K562 (cell line): ENCODE measurements around the gene MACF1.

Experiments
- CGGBP1 ChIP-seq: fragments of 250-450 bp; sonication (Bioruptor Pico); IDR thresholded peaks from 2 replicates; pipeline ENCODE4 v1.9.0; 2021; ENCODE audit warnings: mild to moderate bottlenecking
- CREB1 ChIP-seq, 2 experiments: sonication (generic) in 1 of 2; formaldehyde crosslinking in 1 of 2; IDR thresholded peaks; 2 replicates each; pipeline versions ENCODE4 v1.6.1 to v1.8.0; 2012 to 2022; ENCODE audit warnings: inconsistent platforms in 1 of 2, mild to moderate bottlenecking in 1 of 2, missing genetic modification reagents in 1 of 2, moderate library complexity in 1 of 2
- EGR1 ChIP-seq: fragments of 450-650 bp; conservative IDR thresholded peaks from 2 replicates; pipeline ENCODE4 v1.6.1; 2017; ENCODE audit warnings: mild to moderate bottlenecking
- HDAC2 ChIP-seq: fragments of 450-650 bp; IDR thresholded peaks from 2 replicates; pipeline ENCODE4 v1.6.1; 2016; ENCODE audit warnings: mild to moderate bottlenecking
- POLR2A ChIP-seq: fragments of 450-650 bp; conservative IDR thresholded peaks from 2 replicates; pipeline ENCODE4 v1.6.1; 2016
- POLR2AphosphoS2 ChIP-seq: IDR thresholded peaks from 2 replicates; pipeline ENCODE4 v1.6.1; 2012; ENCODE audit warnings: low read length, improper control_type of control experiment
- SRSF1 ChIP-seq: fragments of 200-400 bp; formaldehyde crosslinking; IDR thresholded peaks from 2 replicates; pipeline ENCODE4 v1.6.1; 2017; ENCODE audit warnings: mild to moderate bottlenecking, low read depth, low read length, moderate library complexity
- TOE1 ChIP-seq, 2 experiments: fragments of 450-650 bp in 1 of 2; sonication (generic) in 1 of 2; formaldehyde crosslinking in 1 of 2; IDR thresholded peaks; 2 replicates each; pipeline versions ENCODE4 v1.7.1 to v1.8.0; 2016 to 2022; ENCODE audit warnings: borderline replicate concordance in 2 of 2, mild to moderate bottlenecking in 2 of 2, antibody characterized with exemption in 1 of 2, inconsistent platforms in 1 of 2, low read depth in 1 of 2, missing genetic modification reagents in 1 of 2, moderate library complexity in 1 of 2
- TF ChIP-seq, protein P1 (sequence below): sonication (generic); formaldehyde crosslinking; IDR thresholded peaks from 2 replicates; pipeline ENCODE4 v1.8.1; 2023; ENCODE audit warnings: mild to moderate bottlenecking, missing genetic modification reagents

- no peak for TF ChIP-seq CREB1 (IDR thresholded peaks at IDR 0.05)
- TF ChIP-seq CREB1 (CRISPR knock-in tag; IDR thresholded peaks at IDR 0.05), result no peak
- no peak for TF ChIP-seq EGR1
- TF ChIP-seq SRSF1, result no peak
- TF ChIP-seq POLR2A, result no peak
- TF ChIP-seq, protein P1, sequence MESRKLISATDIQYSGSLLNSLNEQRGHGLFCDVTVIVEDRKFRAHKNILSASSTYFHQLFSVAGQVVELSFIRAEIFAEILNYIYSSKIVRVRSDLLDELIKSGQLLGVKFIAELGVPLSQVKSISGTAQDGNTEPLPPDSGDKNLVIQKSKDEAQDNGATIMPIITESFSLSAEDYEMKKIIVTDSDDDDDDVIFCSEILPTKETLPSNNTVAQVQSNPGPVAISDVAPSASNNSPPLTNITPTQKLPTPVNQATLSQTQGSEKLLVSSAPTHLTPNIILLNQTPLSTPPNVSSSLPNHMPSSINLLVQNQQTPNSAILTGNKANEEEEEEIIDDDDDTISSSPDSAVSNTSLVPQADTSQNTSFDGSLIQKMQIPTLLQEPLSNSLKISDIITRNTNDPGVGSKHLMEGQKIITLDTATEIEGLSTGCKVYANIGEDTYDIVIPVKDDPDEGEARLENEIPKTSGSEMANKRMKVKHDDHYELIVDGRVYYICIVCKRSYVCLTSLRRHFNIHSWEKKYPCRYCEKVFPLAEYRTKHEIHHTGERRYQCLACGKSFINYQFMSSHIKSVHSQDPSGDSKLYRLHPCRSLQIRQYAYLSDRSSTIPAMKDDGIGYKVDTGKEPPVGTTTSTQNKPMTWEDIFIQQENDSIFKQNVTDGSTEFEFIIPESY (CRISPR knock-in tag), result no peak
- no peak for TF ChIP-seq CGGBP1 (CRISPR knock-in tag)
- no peak for TF ChIP-seq HDAC2
- no peak for TF ChIP-seq TOE1 (IDR thresholded peaks at IDR 0.05; ENCODE audit: borderline replicate concordance)
- no peak for TF ChIP-seq TOE1 (CRISPR knock-in tag; IDR thresholded peaks at IDR 0.05; ENCODE audit: borderline replicate concordance, low read depth)
- no peak for TF ChIP-seq POLR2AphosphoS2
Observed at GRCh38 chr1:39452540-39452939, 248.0 kb downstream of the MACF1 start.
